Stimulated activated CD8-positive, alpha-beta memory T cell treated with anti-CD3 and anti-CD28 coated beads, Interleukin-2, amount 100 ng/mL, for 48 hours (primary cell): Measurements from ENCODE around the gene CD226.

Experiments
- DNase-seq, 2 donors: peaks; one replicate each; pipeline ENCODE4 v3.0.0-alpha.2; 2020; ENCODE audit warnings: low read depth in 2 of 2

CD226 gene

DNA sequence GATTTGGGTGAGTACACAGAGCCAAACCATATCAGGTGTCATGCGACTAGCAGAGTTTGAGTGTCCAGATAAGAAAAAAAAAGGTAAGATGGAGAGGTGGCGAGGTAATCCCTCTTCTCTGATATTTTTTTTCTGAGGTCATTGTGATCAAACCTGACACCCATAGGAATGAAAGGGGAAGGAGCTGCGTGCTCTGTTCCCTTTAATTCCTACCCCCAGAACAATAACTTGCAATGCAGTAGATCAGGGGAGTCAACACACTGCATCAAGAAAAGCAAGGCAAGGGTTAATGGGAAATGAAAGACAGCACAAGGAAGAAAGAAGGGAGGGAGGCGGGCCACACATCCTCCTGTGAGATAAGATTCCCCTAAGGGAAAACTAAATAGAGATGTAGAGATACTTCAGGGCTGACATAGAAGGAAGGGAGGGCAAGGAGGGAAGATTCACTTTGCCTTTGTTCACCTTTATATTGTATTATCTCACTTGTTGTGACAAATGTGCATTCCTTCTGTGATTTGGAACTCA, 132.8 kb downstream of the CD226 start:
- no peak for DNase-seq

DNA sequence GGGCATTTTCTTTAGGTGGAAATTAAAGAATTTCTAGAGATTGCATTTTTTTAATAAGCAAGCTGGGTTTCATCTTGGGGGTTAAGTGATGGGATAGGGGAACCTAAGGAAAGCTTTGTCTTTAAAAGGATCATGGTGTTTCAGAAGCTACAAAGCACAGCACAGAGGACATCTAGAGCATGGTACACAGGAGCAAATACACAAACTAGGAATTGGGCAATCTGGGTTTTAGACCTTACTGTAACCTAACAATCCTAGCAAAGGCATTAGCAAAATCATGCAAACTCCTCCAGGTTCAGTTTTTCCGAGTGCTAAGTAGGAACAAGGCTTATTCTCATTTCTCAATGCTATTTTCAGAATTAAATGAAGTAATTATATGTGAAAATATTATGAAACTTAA, 134.1 kb downstream of the CD226 start:
- DNase-seq = no peak

DNA sequence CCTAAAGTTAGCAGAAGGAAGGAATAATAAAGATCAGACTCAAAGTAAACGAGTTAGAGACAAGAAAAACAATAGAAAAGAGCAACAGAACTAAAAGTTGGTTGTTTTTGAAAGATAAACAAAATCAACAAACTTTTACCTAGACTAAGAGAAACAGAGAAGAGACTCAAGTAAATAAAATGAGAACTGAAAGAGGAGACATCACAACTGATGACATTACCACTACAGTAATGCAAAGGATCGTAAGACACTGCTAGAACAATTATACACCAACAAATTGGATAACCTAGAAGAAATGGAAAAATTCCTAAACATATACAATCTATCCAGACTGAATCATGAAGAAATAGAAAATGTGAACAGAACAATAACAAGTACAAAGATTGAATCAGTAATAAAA, 139.3 kb downstream of the CD226 start:
- no peak for DNase-seq

- no peak for DNase-seq
Observed at GRCh38 chr18:69804776-69805501, 142.7 kb downstream of the CD226 start.
